GM19023 (cell line): ENCODE results near the gene NOL12.
"Not testable (repeated sequence)": the region's sequence is repeated elsewhere in the genome, so short reads cannot be mapped to it uniquely, and the experiment has no call there.

Experiments
- ATAC-seq: cut with Tn5 transposase; IDR thresholded peaks from one replicate; pipeline ENCODE4 v1.9.1; 2021; ENCODE audit warnings: mild to moderate bottlenecking, moderate library complexity; ENCODE audit not compliant: unreplicated experiment

The NOL12 gene

GRCh38 chr22:37678372-37678771, 7.8 kb upstream of the NOL12 start:
- no peak for ATAC-seq

- ATAC-seq: no peak
Observed at GRCh38 chr22:37679670-37680069, 6.5 kb upstream of the NOL12 start.

- ATAC-seq: no peak
Observed at GRCh38 chr22:37680191-37680851, 5.8 kb upstream of the NOL12 start.

DNA sequence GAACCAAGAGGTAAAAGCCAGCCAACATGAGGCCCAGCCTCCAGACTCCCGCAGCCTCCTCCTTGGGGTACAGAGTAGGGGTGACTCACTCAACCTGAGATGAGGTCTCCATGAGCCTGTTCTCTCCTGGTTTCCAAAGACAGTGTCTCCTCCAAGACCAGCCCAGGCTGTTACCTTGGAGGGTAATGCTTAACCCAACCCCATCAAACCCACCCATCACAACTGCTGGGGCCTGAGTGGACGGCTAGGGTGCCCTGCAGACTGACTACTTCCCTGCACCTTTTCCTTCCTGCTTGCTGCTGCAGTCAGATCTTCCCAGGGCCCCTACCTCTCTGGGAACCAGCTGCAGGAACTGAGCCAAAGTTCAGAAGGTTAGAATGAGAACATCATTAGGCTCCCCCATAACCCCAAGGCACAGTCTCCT, 5.1 kb upstream of the NOL12 start:
- ATAC-seq: no peak

- ATAC-seq: no peak
Observed at GRCh38 chr22:37681556-37682049, 4.5 kb upstream of the NOL12 start.

DNA sequence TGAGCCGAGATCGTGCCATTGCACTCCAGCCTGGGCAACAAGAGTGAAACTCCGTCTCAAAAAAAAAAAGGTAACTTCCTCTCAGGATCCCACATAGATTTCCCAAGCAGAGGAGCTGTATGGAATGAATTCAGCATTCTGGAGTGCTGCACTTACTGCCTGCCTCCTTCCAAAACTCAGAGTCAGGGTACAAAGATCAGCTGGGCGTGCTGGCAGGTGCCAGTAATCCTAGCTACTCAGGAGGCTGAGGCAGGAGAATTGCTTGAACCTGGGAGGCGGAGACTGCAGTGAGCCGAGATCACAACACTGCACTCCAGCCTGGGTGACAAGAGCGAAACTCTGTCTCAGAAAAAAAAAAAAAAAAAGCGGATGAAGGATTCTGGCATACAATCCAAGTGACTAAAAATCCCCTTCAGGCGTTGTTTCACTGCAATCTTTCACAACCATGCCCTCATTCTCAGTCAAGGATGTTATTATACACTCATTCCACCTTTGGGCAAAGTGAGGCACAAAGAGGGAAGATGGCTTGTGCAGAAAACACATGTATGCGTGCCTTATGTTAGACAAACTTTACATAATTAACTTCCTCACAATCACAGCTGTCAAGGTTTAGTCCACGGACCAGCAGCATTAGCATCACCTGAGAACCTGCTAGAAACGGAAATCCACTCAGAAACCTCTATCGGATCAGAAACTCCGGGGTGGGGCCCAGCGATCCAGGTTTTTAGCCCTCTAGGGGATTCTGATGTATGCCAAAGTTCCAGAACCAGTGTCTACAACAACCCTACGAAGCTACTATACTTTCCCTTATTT, 1.1 kb upstream of the NOL12 start:
- no peak for ATAC-seq

- no peak for ATAC-seq
Observed at GRCh38 chr22:37690407-37690806, 4.3 kb downstream of the NOL12 start.

DNA sequence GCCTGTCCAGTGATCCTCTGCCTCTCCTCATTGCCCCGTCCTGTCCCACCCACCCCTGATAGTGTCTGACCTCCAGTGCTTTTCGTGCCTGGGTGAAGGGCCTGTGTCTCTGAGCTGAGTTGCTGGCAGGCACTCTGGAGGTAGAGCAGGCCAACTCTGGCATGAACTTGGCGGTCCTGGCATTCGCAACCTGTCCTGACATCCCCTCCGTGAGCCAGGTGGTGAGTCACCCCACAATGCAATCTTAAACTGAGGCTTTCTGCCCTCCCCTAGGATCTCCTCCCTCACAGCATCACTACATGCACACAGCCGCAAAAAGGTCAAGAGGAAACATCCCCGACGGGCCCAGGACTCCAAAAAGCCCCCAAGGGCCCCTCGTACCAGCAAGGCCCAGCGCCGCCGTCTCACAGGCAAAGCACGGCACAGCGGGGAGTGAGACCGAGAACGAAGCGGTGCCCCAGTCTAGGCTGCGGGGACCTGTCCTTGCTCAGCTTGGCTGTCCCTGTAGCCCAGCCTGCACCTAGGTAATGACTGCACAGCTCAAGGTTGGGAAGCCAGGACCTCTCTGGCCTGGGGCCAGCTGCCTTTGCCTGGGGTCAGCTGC, 4.9 kb downstream of the NOL12 start:
- ATAC-seq: no peak

DNA sequence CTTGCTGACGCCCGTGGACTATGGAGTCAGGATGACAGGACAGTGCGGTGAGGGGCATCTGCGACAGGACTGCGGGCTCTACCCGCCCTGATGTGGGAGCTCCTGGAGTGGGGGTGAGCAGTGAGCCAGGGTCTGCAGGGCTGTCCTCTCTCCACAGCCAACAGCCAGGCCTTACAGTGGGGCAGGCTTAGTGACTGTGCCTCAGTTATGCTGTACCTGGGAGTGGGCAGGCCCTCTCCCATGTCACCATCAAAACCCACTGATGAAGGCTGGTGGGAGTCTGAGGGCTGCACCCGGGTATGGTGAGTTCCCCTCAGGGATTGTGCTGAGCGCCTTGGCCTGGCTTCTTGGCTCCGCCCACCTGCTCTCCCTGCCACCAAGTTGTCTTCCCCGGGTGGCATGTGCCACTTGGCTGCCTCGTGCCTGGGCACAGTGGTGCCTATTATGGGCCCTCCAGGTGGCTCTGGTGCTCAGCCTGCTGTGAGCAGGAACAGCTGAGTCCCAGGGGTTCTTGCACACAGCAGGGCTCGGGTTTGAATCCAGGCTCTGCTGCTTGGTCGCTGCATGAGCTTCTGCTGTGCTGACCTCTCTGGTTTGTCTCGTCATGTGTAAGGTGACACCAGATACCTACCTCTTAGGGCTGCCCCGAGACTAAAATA, 6.6 kb downstream of the NOL12 start:
- no peak for ATAC-seq

- not testable (repeated sequence) for ATAC-seq
Observed at GRCh38 chr22:37694131-37694530, 8.0 kb downstream of the NOL12 start.

DNA sequence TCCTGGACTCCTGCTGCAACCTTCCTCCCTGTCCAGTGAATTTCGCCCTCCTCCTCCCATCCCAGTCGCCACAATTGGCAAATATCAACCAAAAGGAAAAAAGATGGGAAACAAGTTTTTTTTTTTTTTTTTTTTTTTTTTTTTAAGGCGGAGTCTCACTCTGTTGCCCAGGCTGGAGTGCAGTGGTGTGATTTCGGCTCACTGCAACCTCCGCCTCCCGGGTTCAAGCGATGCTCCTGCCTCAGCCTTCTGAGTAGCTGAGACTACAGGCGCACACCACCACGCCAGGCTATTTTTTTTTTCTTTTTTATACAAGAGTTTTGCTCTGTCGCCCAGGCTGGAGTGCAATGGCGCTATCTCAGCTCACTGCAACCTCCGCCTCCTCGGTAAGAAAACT, 10.1 kb downstream of the NOL12 start:
- not testable (repeated sequence) for ATAC-seq

- ATAC-seq: peak; percentile 88
Observed at GRCh38 chr22:37696657-37697537, 10.8 kb downstream of the NOL12 start, which contains the start of gene TRIOBP. Gene TRIOBP, plus strand, starts transcription at chr22:37697048. Its CDS starts 4,318 bp downstream, at chr22:37701366.

GRCh38 chr22:37697538-37697835, 11.3 kb downstream of the NOL12 start:
- no peak for ATAC-seq

DNA sequence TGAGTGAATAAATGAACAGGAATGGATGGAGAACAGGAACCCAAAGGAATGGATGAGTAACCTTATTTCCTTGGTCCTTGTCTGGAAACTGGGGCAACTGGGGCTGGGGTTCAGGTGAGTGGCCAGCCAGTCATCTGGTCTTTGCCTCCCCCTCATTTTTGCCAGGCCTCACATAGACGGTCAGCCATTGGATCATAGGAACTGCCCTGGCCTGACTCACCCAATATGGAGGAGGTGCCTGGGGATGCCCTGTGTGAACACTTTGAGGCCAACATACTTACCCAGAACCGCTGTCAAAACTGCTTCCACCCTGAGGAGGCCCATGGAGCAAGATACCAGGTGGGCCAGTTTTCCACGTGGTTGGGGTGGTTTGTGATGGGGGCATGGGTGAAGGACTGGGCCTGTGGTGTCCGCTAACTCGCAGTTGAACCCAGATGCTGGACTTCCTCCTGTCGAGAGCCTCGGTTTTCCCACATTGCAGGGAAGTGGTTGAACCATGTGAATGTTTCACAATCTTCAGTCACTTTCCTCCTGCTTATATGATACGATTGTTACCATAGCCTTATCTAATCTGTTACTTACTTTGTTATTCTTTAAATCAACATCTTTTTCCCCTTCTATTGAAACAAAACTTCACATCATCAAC, 15.1 kb downstream of the NOL12 start:
- ATAC-seq: no peak

DNA sequence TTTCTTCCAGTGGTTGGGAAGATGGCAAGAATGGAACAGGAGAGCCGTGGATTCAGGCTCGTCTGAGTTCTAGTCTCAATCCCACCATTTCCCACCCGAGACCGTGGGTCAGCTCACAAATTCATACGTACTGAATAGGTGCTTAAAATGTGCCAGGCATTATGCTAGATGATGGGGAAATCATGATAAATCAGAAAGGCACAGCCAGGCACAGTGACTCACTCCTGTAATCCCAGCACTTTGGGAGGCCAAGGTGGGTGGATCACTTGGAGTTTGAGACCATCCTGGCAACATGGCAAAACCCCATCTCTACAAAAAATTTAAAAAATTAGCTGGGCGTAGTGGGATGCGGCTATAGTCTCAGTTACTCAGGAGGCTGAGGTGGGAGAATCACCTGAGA, 17.8 kb downstream of the NOL12 start:
- no peak for ATAC-seq

DNA sequence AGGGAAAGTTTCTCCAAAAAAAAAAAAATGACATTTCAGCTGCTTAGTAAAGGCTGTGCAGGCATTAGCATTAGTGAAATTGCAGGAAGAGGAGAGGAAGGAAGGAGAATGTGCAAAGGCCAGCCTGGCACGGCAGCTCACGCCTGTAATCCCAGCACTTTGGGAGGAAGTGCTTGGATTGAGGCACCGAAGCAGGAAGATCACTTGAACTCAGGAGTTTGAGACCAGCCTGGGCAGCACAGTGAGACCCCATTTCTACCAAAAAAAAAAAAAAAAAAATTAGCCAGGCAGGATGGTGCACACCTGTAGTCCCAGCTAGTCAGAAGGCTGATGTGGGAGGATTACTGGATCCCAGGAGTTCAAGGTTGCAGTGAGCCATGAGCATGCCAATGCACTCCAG, 18.5 kb downstream of the NOL12 start:
- no peak for ATAC-seq

DNA sequence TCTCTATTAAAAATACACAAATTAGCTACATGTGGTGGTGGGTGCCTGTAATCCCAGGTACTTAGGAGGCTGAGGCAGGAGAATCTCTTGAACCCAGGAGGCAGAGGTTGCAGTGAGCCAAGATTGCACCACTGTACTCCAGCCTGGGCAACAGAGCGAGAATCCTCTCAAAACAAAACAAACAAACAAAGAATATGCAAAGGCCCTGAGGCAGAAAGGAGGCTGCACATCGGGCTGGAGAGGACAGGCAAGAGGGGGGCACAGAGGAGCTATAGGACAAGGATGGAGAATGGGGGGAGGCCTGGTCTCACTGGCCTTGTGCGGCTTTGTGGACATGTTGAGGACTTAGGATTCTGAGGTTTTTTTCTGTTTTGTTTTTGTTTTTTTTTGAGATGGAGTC, 19.1 kb downstream of the NOL12 start:
- no peak for ATAC-seq

- ATAC-seq: no peak
Observed at GRCh38 chr22:37708580-37709444, 22.7 kb downstream of the NOL12 start.

DNA sequence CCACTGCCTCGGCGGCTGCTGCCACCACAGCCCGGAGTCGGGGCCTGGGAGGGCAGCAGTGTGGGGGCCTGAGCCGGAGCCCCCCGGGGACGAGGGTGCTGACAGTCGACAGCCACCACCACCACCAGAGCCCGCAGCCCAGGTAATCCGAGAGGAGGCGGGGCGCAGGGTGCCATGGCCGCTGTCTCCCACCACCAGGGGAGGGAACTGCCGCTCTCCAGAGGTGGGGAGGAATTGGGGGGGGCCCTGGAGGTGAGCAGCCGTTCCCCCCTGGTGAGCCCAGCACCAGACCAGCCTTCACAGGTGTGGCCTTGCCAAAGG, 23.3 kb downstream of the NOL12 start:
- ATAC-seq: no peak
